Jurkat, Clone E6-1 (cell line): ENCODE results near the gene NPIPA3. TPM values are rescaled to one million over a fixed set of nuclear protein-coding genes. Genes with fewer than 3 reads are reported as not detected.
"Not testable (repeated sequence)": the region's sequence is repeated elsewhere in the genome, so short reads cannot be mapped to it uniquely, and the experiment has no call there.

ENCODE experiments used
- DNase-seq: peaks from one replicate; pipeline ENCODE4 v3.0.0-alpha.2; 2011; ENCODE audit warnings: low read depth, low spot score
- H3K4me3 ChIP-seq: 2 replicates; pipeline ENCODE4 v1.5.1; 2011; ENCODE audit warnings: mild to moderate bottlenecking, low read length, control low read depth, moderate library complexity
- polyA plus RNA-seq: library from polyadenylated mRNA; unstranded; fragments of >200 nt; gene quantifications from one replicate; pipeline ENCODE4 v1.2.1, GENCODE V29; 2012; ENCODE audit warnings: missing spikeins; ENCODE audit not compliant: insufficient read length, insufficient read depth

The NPIPA3 gene
- polyA plus RNA-seq: 7.9 TPM

DNA sequence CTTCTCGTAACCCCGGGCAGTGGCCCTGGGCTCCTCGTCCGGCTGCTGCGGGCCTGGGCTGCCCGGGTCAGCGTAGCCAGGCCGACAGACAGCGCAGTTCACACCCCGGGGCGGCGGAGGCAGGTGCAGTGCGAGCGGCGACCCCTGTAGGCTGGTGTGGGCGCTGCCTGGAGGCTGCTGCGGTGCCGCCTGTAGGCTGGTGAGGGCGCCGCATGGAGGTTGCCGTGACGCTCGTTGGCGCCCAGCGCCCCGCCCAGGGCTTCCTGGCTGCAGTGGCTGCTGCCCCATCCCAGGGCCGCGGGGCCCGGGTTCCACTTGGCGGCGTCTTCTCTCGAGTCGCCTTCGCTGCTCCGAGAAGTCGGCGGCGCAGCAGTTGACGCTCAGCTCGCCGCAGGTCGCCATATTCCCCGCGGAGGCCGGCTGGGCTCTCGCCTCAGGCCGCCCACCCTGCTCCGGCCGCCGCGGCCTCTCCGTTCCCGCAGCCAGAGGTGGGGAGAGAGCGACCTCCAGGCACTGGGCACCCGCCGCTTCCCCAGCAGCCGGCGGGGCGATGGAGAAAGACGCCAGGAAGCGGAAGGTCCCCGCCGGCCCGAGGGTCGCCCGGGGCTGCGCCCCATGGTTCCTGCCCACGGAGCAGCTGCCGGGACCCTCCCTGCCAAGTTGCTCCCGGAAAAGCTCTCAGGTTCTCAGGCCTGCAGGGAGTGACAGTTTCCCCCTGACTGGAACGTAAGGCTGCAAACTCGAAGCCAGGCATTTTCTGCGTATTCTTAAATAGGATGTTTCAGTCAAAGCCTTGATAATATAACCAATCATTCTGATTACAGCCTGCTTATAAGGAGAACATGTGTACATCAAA lies at the start of gene NPIPA3:
Gene NPIPA3 (plus strand): TSS at position 256 of the 856 bp plus-strand sequence. CDS start 5,533 bp downstream, outside the sequence.
- not testable (repeated sequence) for DNase-seq, H3K4me3 ChIP-seq

DNA sequence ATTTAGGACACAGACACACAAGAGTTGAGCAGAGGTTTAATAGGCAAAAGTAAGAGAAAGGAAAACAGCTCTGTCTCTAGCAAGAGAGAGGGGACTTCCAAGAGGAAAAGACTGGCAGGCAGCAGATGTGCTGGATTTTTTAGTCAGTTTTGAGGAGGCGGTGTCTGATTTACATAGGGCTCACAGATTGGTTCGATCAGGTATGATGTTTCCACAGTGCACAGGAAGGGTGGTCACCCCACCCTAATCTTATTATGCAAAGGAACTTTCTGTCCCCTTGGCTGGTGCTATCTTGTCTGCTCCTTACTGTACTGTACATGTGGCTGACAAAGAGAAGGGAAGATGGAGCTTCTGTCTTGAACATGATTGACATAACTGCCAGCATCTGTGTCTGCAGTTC lies 45.1 kb upstream of the NPIPA3 start:
- no peak overlapping the region for H3K4me3 ChIP-seq
- peak; percentile 47 for DNase-seq

- no peak for DNase-seq
- H3K4me3 ChIP-seq: no peak overlapping the region
Measured at GRCh38 chr16:14667347-14668266, 35.6 kb upstream of the NPIPA3 start.

DNA sequence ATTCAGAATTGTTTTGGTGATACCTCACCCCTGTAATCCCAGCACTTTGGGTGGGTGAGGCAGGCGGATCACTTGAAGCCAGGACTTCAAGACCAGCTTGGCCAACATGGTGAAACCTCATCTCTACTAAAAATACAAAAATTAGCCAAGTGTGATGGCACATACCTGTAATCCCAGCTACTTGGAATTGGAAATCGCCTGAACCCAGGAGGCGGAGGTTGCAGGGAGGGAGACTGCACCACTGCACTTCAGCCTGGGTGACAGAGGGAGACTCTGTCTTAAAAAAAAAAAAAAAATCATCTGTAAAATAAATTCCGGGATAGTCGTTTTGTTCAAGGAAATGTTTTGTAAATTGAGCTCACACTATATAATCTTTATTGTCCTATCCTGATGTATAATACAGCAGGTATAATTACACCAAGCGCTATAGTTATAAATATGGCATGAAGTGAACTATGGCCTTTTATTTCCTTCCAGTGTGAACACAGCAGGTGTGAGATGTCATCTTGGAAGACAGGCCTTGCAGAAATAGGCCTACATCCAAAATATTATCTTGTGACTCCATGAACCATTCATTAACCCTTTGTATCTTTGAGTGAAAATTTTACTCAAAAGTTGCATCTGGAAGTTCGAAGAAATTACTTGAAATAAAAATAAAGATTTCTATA lies 34.5 kb upstream of the NPIPA3 start:
- DNase-seq: no peak
- no peak overlapping the region for H3K4me3 ChIP-seq

DNA sequence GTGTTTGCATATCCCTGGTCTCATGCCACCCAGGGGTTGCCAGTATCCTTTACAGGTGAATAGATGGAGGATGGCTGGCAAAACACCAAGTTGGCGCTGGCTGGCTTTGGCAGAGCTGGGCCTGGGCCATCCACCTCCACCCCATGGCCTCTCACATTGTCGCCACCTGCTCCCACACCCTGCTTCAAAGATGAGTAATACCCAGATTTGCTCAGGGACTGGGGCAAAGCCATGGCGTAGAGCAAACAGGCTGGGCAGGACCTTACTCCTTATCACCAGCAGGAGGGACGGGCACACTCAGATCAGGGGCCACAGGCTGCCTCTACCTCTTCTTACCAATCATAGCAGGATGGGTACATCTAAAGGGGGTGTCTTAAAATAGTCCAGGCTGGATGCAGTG lies 33.4 kb upstream of the NPIPA3 start:
- H3K4me3 ChIP-seq: no peak overlapping the region
- no peak for DNase-seq

GRCh38 chr16:14672403-14672971 lies 30.7 kb upstream of the NPIPA3 start:
- no peak overlapping the region for H3K4me3 ChIP-seq

GRCh38 chr16:14676633-14677032 lies 26.6 kb upstream of the NPIPA3 start:
- H3K4me3 ChIP-seq: no peak overlapping the region
- DNase-seq: no peak

More at GRCh38 chr16:14672403-14672971, 30.7 kb upstream of the NPIPA3 start:
- peak; percentile 25 for DNase-seq

DNA sequence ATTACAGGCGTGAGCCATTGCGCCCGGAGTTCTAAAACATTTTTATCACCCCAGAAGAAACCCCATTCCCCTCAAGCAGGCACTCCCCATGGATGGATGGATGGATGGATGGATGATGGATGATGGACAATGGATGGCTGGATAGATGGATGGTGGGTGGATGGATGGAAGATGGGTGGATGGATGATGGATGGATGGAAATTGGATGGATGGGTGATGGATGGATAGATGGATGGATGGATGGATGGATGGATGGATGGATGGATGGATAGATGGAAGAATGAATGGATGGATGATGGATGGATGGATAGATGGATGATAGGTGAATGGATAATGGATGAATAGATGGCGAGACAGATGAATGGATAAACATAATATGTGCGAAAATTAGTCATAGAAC lies 25.6 kb upstream of the NPIPA3 start:
- no peak for DNase-seq
- H3K4me3 ChIP-seq: no peak overlapping the region

GRCh38 chr16:14678748-14679497 lies 24.3 kb upstream of the NPIPA3 start:
- no peak for DNase-seq
- no peak overlapping the region for H3K4me3 ChIP-seq

GRCh38 chr16:14680396-14680795 lies 22.8 kb upstream of the NPIPA3 start:
- not testable (repeated sequence) for H3K4me3 ChIP-seq, DNase-seq

DNA sequence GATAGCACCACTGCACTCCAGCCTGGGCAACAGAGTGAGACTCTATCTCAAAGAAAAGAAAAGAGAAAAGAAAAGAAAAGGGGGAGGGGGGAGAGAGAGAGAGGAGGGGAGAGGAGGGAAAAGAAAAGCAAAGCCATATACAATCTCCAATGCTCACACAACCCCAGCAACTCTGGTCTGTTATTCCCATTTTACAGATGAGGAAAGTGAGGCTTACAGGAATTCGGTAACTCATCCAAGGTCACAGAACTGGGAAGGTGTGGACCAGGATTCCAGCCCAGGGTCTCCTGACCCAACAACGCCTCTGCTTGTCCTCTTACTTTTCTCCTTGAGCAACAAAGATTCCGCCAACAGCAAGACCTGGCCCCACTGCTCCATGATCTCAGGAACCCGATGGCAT lies 22.1 kb upstream of the NPIPA3 start:
- H3K4me3 ChIP-seq: no peak overlapping the region
- no peak for DNase-seq

GRCh38 chr16:14682121-14682520 lies 21.1 kb upstream of the NPIPA3 start:
- H3K4me3 ChIP-seq: no peak overlapping the region
- DNase-seq: no peak

- DNase-seq, H3K4me3 ChIP-seq: not testable (repeated sequence)
Measured at GRCh38 chr16:14685870-14686793, 17.1 kb upstream of the NPIPA3 start.

GRCh38 chr16:14694129-14694528 lies 9.1 kb upstream of the NPIPA3 start, which contains the start of gene PLA2G10:
TSS of gene PLA2G10 (minus strand) at chr16:14694308. CDS start at chr16:14694229, 79 bp downstream.
- not testable (repeated sequence) for DNase-seq, H3K4me3 ChIP-seq

GRCh38 chr16:14701859-14702258 lies 1.4 kb upstream of the NPIPA3 start:
- DNase-seq, H3K4me3 ChIP-seq: not testable (repeated sequence)

DNA sequence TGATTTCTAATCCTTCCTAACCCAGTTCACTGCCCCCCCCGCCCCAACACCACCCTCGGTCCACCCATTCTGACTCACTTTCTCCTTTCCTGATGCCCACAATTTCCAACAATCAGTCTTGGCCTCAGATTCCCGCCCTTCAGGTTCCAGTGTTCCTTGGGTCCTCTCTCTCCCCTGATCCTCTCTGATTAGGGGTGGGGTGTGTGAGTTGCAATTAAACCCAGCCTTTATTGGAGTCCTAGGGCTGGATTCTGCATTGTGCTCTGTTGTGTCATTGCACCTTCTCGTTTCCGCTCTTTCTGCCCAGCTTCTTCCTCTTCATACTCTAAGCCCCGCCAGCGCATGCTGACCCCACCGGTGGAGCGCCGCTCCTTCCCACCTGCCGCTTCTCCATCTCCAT lies 539 bp upstream of the NPIPA3 start:
- not testable (repeated sequence) for DNase-seq, H3K4me3 ChIP-seq

GRCh38 chr16:14733233-14733632 lies 30.0 kb downstream of the NPIPA3 start:
- DNase-seq, H3K4me3 ChIP-seq: not testable (repeated sequence)
